ENCODE measurements around the gene ICE1. TPM values are rescaled to one million over a fixed set of nuclear protein-coding genes. Genes with fewer than 3 reads are reported as not detected.
"Not testable (repeated sequence)": the region's sequence is repeated elsewhere in the genome, so short reads cannot be mapped to it uniquely, and the experiment has no call there.

ICE1 gene
- total and polyA plus RNA-seq, 2 donors = 12.6 to 50.2 TPM

GRCh38 chr5:5494489-5495402, 72.3 kb downstream of the ICE1 start:
- Histone ChIP-seq H3K27ac (ENCODE audit: low read depth) (no peak overlapping the region), H3K4me3 (ENCODE audit: low read depth, low read length) (peak overlapping the region; percentile 22), H3K36me3 (ENCODE audit: insufficient read depth) (no peaks in the 10 kb centered on the region), H3K4me1 (ENCODE audit: insufficient read depth) (no peaks in the 10 kb centered on the region)
- no peak for DNase-seq (ENCODE audit: extremely low spot score)
- WGBS = 12% methylated on average over 62 of the region's 62 CpGs

DNA sequence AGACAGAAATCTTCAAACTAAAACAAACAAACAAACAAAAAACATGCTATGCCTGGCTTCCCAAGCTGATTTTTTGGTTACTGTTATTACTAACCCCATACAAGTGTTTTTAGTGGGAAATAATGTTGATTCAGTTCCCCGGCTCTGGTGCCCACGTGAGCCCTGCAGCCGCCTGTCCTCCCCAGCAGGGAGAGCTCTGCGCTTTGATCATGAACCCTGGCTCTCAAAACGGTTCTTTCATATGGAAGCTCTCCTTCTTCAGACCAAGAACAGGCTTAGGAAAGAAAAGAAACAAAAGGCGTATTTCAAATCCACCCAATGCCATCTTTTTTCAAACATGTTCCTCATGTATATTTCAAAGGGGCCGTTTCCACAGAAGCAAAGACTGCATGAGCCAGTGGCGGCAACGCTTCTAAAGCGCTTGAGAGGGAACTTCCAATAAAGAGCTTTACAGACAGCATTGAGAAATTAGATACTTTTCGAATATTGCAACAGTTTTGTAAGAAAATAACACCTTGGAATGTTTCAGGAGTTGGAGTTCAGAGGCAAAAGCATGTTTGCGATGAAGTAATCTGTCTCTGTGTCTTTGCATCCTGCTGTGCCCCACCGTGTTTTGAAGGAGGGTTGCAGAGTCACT, 74.8 kb downstream of the ICE1 start:
- H3K27ac ChIP-seq (ENCODE audit: low read depth) = no peak overlapping the region
- no peaks in the 10 kb centered on the region for H3K36me3 ChIP-seq (ENCODE audit: insufficient read depth)
- DNase-seq (ENCODE audit: extremely low spot score) = peak; percentile 43
- H3K4me1 ChIP-seq (ENCODE audit: insufficient read depth) = no peaks in the 10 kb centered on the region
- WGBS = 37% methylated on average over 13 of the region's 13 CpGs
- no peak overlapping the region for H3K4me3 ChIP-seq (ENCODE audit: low read depth, low read length)

DNA sequence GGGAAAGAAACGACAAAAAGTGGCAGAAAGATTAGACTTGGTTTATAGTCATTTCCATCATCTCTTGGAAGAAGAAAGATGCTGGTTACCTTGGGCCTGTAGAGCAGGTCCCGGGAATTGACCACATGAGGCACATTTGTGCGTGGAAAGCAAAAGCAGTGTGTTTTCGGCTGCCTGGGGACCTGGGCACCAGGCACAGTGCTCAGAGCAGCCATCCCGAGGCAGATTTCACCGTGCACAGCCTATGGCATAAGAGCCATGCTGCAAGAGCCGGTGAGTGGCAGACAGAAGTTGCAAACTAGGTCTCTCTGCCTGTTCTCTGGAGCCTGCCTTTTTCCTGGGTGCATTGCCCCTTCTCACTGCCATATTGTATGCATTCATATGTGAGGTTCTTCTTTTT, 77.0 kb downstream of the ICE1 start:
- Histone ChIP-seq H3K36me3 (ENCODE audit: insufficient read depth) (peaks cover 2% of the 10 kb centered on the region), H3K4me3 (ENCODE audit: low read depth, low read length) (no peak overlapping the region), H3K4me1 (ENCODE audit: insufficient read depth) (no peaks in the 10 kb centered on the region), H3K27ac (ENCODE audit: low read depth) (no peak overlapping the region)
- DNase-seq (ENCODE audit: extremely low spot score) = no peak
- WGBS = 87% methylated on average over 7 of the region's 7 CpGs

DNA sequence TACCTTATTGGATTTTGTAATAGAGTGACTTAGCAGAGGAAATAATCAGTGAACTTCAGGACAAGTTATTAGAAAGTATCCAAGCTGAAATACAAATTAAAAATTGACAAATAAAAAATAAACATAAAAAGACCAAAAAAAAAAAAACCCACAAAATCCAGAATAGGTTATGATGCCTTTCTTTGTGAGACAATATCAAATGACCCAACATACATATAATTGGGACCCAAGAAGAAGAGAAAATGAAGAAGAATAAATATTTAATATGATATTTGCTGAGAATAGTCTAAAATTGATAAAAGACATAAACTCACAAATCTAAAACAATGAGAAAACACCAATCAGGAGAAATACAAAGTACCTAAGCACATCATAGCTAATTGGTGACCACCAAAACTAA, 81.8 kb downstream of the ICE1 start:
- Histone ChIP-seq H3K36me3 (ENCODE audit: insufficient read depth) (peaks cover 2% of the 10 kb centered on the region), H3K4me3 (ENCODE audit: low read depth, low read length) (no peak overlapping the region)
- no peak for DNase-seq (ENCODE audit: extremely low spot score)

DNA sequence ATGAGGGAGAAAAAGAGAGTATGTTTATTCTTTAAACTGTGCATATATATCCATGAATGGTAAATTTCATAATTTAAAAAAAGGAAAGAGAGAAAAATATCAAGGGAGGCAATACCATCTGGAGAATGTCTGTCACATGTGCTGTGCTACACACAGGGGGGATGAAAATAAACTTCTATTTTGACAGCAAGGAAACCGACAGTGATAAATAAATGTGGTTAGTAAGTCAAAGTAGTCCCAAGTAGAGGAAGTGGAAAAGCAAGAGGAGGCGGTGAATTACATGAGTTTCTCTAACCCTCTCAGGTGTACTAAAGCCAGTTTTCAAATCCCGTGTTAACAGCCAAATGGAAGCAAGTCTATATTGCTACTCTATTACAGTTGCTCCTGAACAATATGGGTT, 83.3 kb downstream of the ICE1 start:
- DNase-seq (ENCODE audit: extremely low spot score) = no peak
- Histone ChIP-seq H3K36me3 (ENCODE audit: insufficient read depth) (peaks cover 2% of the 10 kb centered on the region), H3K4me1 (ENCODE audit: insufficient read depth) (no peaks in the 10 kb centered on the region), H3K27ac (ENCODE audit: low read depth) (no peak overlapping the region), H3K4me3 (ENCODE audit: low read depth, low read length) (no peak overlapping the region)
- WGBS = 74% methylated on average over 3 of the region's 3 CpGs

More for the DNA sequence above, 81.8 kb downstream of the ICE1 start:
- H3K4me1 ChIP-seq (ENCODE audit: insufficient read depth) = no peaks in the 10 kb centered on the region
- no peak overlapping the region for H3K27ac ChIP-seq (ENCODE audit: low read depth)

- H3K27ac ChIP-seq (ENCODE audit: low read depth) = no peak overlapping the region
- H3K4me1 ChIP-seq (ENCODE audit: insufficient read depth) = no peaks in the 10 kb centered on the region
- H3K36me3 ChIP-seq (ENCODE audit: insufficient read depth) = peaks cover 2% of the 10 kb centered on the region
- H3K4me3 ChIP-seq (ENCODE audit: low read depth, low read length) = no peak overlapping the region
- DNase-seq (ENCODE audit: extremely low spot score) = no peak
- 94% methylated on average over 2 of the region's 2 CpGs for WGBS
Observed at GRCh38 chr5:5508391-5508790, 85.9 kb downstream of the ICE1 start.

- H3K4me3 ChIP-seq (ENCODE audit: low read depth, low read length) = no peak overlapping the region
- 93% methylated on average over 11 of the region's 11 CpGs for WGBS
- H3K27ac ChIP-seq (ENCODE audit: low read depth) = no peak overlapping the region
Observed at GRCh38 chr5:5511904-5512416, 89.5 kb downstream of the ICE1 start.

DNA sequence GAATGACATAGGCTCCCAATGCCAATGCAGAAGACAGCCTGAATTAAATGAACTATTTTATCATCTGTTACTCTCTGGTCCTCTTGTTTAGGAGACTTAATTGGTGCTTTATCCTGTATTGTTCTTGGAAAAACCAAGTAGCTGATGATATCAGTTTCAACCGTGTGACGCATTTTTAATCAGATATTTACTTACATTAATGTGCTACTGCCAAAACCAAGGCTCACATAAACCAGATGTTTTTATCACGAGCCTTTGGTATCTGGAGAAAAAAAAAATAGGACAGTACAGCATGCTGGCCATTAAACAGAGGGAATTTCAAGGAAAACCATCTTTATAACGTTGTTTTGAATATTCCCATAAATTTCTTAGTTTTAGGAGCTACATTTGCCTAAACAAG, 90.1 kb downstream of the ICE1 start:
- DNase-seq (ENCODE audit: extremely low spot score) = no peak
- H3K4me3 ChIP-seq (ENCODE audit: low read depth, low read length) = no peak overlapping the region
- 32% methylated on average over 4 of the region's 4 CpGs for WGBS
- no peaks in the 10 kb centered on the region for H3K4me1 ChIP-seq (ENCODE audit: insufficient read depth)
- H3K27ac ChIP-seq (ENCODE audit: low read depth) = no peak overlapping the region
- H3K36me3 ChIP-seq (ENCODE audit: insufficient read depth) = no peaks in the 10 kb centered on the region

More at GRCh38 chr5:5511904-5512416, 89.5 kb downstream of the ICE1 start:
- Histone ChIP-seq H3K36me3 (ENCODE audit: insufficient read depth) (no peaks in the 10 kb centered on the region), H3K4me1 (ENCODE audit: insufficient read depth) (no peaks in the 10 kb centered on the region)
- DNase-seq (ENCODE audit: extremely low spot score) = no peak

DNA sequence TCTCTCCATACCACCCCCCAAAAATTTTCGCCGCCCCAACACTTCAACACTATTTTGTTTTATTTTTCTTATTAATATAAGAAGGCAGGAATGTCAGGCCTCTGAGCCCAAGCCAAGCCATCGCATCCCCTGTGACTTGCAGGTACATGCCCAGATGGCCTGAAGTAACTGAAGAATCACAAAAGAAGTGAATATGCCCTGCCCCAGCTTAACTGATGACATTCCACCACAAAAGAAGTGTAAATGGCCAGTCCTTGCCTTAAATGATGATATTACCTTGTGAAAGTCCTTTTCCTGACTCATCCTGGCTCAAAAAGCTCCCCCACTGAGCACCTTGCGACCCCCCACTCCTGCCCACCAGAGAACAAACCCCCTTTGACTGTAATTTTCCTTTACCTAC, 98.1 kb downstream of the ICE1 start:
- DNase-seq (ENCODE audit: extremely low spot score) = not testable (repeated sequence)

DNA sequence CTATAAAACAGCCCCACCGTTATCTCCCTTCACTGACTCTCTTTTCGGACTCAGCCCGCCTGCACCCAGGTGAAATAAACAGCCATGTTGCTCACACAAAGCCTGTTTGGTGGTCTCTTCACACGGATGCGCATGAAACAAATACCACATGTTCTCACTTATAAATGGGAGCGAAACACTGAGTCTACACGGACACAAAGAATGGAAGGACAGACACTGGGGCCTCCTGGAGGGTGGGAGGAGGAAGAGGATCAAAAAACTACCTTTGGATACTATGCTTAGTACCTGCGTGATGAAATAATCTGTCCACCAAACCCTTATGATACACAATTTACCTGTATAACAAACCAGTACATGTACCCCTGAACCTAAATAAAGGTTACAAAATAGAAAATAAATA, 98.6 kb downstream of the ICE1 start:
- WGBS = 70% methylated on average over 7 of the region's 8 CpGs
- Histone ChIP-seq H3K4me3 (ENCODE audit: low read depth, low read length) (no peak overlapping the region), H3K36me3 (ENCODE audit: insufficient read depth) (no peaks in the 10 kb centered on the region), H3K27ac (ENCODE audit: low read depth) (no peak overlapping the region), H3K4me1 (ENCODE audit: insufficient read depth) (no peaks in the 10 kb centered on the region)
- no peak for DNase-seq (ENCODE audit: extremely low spot score)

More for the DNA sequence above, 98.1 kb downstream of the ICE1 start:
- not testable (repeated sequence) for H3K4me1 ChIP-seq (ENCODE audit: insufficient read depth); H3K27ac ChIP-seq (ENCODE audit: low read depth); H3K4me3 ChIP-seq (ENCODE audit: low read depth, low read length); H3K36me3 ChIP-seq (ENCODE audit: insufficient read depth)
- 72% methylated on average over 2 of the region's 4 CpGs for WGBS

DNA sequence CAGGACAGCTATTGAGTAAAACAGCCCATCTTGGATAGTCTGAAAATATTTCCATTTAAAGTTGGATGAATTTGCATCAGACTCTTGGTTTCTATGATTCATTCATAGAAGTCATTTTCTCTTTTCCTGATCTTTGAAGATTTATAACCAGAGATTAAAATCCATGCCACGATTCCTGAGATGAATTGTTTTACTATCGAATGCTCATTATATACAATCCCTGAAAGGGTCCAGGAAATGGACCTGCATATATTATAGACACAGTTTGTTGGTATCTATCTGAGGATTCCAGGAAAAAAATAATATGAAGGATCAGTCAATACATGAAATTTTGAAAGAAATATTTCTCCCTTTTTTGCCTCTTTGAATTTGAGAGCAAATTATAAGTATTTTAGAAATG, 99.0 kb downstream of the ICE1 start:
- no peak overlapping the region for H3K4me3 ChIP-seq (ENCODE audit: low read depth, low read length)
- H3K27ac ChIP-seq (ENCODE audit: low read depth) = no peak overlapping the region
- no peak for DNase-seq (ENCODE audit: extremely low spot score)
- WGBS = 80% methylated on average over 2 of the region's 2 CpGs
- H3K4me1 ChIP-seq (ENCODE audit: insufficient read depth) = no peaks in the 10 kb centered on the region
- no peaks in the 10 kb centered on the region for H3K36me3 ChIP-seq (ENCODE audit: insufficient read depth)

- DNase-seq (ENCODE audit: extremely low spot score) = no peak
- no peak overlapping the region for H3K27ac ChIP-seq (ENCODE audit: low read depth)
- no peak overlapping the region for H3K4me3 ChIP-seq (ENCODE audit: low read depth, low read length)
- no peaks in the 10 kb centered on the region for H3K36me3 ChIP-seq (ENCODE audit: insufficient read depth)
- 69% methylated on average over 2 of the region's 2 CpGs for WGBS
- no peaks in the 10 kb centered on the region for H3K4me1 ChIP-seq (ENCODE audit: insufficient read depth)
Observed at GRCh38 chr5:5522336-5522735, 99.9 kb downstream of the ICE1 start.

DNA sequence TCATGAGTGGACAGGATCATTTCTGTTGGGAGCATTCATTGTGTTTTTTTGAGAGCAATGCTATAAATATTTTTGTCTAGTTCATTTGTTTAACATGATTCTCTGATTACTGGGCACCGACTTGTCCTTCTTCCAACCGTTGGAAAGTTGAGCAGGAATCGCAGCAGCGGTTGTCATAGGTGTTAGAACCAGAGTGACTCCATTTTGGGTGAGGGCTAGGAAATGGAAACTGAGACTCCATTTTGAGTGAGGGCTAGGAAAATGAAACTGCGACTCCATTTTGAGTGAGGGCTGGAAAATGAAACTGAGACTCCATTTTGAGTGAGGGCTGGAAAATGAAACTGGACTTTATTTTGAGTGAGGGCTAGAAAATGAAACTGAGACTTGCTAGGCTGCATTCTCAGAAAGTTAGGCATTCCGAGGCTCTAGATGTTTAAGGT, 100.6 kb downstream of the ICE1 start:
- Histone ChIP-seq H3K36me3 (ENCODE audit: insufficient read depth) (no peaks in the 10 kb centered on the region), H3K4me1 (ENCODE audit: insufficient read depth) (no peaks in the 10 kb centered on the region), H3K4me3 (ENCODE audit: low read depth, low read length) (no peak overlapping the region), H3K27ac (ENCODE audit: low read depth) (no peak overlapping the region)
- no peak for DNase-seq (ENCODE audit: extremely low spot score)
- 81% methylated on average over 6 of the region's 6 CpGs for WGBS

GRCh38 chr5:5524327-5524726, 101.8 kb downstream of the ICE1 start:
- no peak overlapping the region for H3K27ac ChIP-seq (ENCODE audit: low read depth)
- no peak overlapping the region for H3K4me3 ChIP-seq (ENCODE audit: low read depth, low read length)
- no peak for DNase-seq (ENCODE audit: extremely low spot score)
- WGBS = 72% methylated on average over 3 of the region's 3 CpGs
- H3K4me1 ChIP-seq (ENCODE audit: insufficient read depth) = no peaks in the 10 kb centered on the region
- no peaks in the 10 kb centered on the region for H3K36me3 ChIP-seq (ENCODE audit: insufficient read depth)
